Measurements from ENCODE around the gene LRRC49. TPM values are rescaled to one million over a fixed set of nuclear protein-coding genes. Genes with fewer than 3 reads are reported as not detected.

The LRRC49 gene
- total RNA-seq, 1 experiment from 2014 or later: 8.3 TPM

GRCh38 chr15:71092056-71092600, 199.5 kb downstream of the LRRC49 start:
- Histone ChIP-seq H3T11ph (ENCODE audit: low read length) (no peak overlapping the region), H3K14ac (ENCODE audit: insufficient read depth, low read length) (no peak overlapping the region), H3K4ac (ENCODE audit: low read depth, low read length) (no peak overlapping the region), H3K9ac (ENCODE audit: extremely low read depth, insufficient read length, low read length) (no peak overlapping the region), H2AFZ (ENCODE audit: low read length) (no peak overlapping the region), H2AK5ac (ENCODE audit: insufficient read length, low read length) (no peak overlapping the region), H3K79me1 (ENCODE audit: insufficient read depth, low read depth, low read length, poor library complexity, severe bottlenecking) (no peaks in the 10 kb centered on the region), H3K56ac (ENCODE audit: insufficient read length, low read depth, low read length) (no peak overlapping the region), H3K4me1 (ENCODE audit: insufficient read depth, low read length) (no peaks in the 10 kb centered on the region), H4K8ac (replicated peaks; ENCODE audit: insufficient read length, low read depth, low read length) (no peak overlapping the region), H2BK15ac (ENCODE audit: low read depth, low read length) (no peak overlapping the region), H2BK12ac (ENCODE audit: insufficient read length, low read depth, low read length) (no peak overlapping the region), H3K23ac (ENCODE audit: insufficient read length, low read depth, low read length) (no peak overlapping the region), H2BK5ac (ENCODE audit: insufficient read length, low read length) (no peak overlapping the region), H3K9me3 (ENCODE audit: control insufficient read depth, low read depth, low read length) (no peaks in the 10 kb centered on the region), H3K23me2 (ENCODE audit: insufficient read length, low read depth, low read length, poor library complexity, severe bottlenecking) (no peaks in the 10 kb centered on the region), H2BK120ac (ENCODE audit: low read depth, low read length, poor library complexity, severe bottlenecking) (no peak overlapping the region), H4K5ac (ENCODE audit: insufficient read length, low read depth, low read length) (no peak overlapping the region), H4K91ac (ENCODE audit: insufficient read length, low read depth, low read length) (no peak overlapping the region), H3K27me3 (ENCODE audit: insufficient read depth, low read length) (no peaks in the 10 kb centered on the region), H4K20me1 (ENCODE audit: control insufficient read depth, insufficient read depth, insufficient read length) (no peaks in the 10 kb centered on the region), H3K18ac (ENCODE audit: insufficient read length, low read depth, low read length) (no peak overlapping the region), H3K27ac (ENCODE audit: insufficient read length, low read depth, low read length) (no peak overlapping the region), H2BK20ac (ENCODE audit: low read depth, low read length, poor library complexity, severe bottlenecking) (no peak overlapping the region), H3K79me2 (ENCODE audit: insufficient read depth, low read length) (no peaks in the 10 kb centered on the region), H3K4me2 (ENCODE audit: insufficient read depth, insufficient read length, low read length) (no peak overlapping the region)
- no peak overlapping the region for H3K27ac Mint-ChIP-seq
- peaks cover under 1 to 13% (median 3%) of the 10 kb centered on the region in 3 experiments; a peak in 5 of 7 replicates for H3K36me3 Mint-ChIP-seq (ENCODE audit: insufficient read depth in 1 of 3, low read depth in 3 of 3)
- no peak for TF ChIP-seq CTCF (conservative IDR thresholded peaks at IDR 0.05)
- no peak for DNase-seq
- no peaks in the 10 kb centered on the region; a peak in 1 of 4 replicates for H3K4me1 Mint-ChIP-seq
- peaks cover 18 to 19% of the 10 kb centered on the region in 2 experiments for H3K9me3 Mint-ChIP-seq
- WGBS (ENCODE audit: extremely low coverage, insufficient read length, low lambda C conversion rate): no CpG with 5 or more reads among the region's 7 CpGs
- peaks cover 67% of the 10 kb centered on the region for H3K27me3 Mint-ChIP-seq (ENCODE audit: low read depth)
- no peak overlapping the region for H3K4me3 Mint-ChIP-seq
